SK-N-SH treated with all-trans-retinoic acid at 6 μM for 48 hours (cell line): ENCODE results near the gene PLAGL2.

Experiments used
- ATAC-seq: fragments of 200-7000 bp; cut with Tn5 transposase; 3 replicates; pipeline ENCODE4 v1.9.1; 2020; ENCODE audit warnings: mild to moderate bottlenecking, moderate library complexity
- ARNTL ChIP-seq: fragments of 450-650 bp; formaldehyde crosslinking; IDR thresholded peaks from 2 replicates; pipeline ENCODE4 v1.5.0; 2020; ENCODE audit warnings: low read depth, mild to moderate bottlenecking, moderate library complexity, borderline replicate concordance
- BACH2 ChIP-seq: fragments of 250-450 bp; sonication (Bioruptor Pico); IDR thresholded peaks from 2 replicates; pipeline ENCODE4 v1.9.0; 2021; ENCODE audit warnings: mild to moderate bottlenecking, borderline replicate concordance
- CSDC2 ChIP-seq: fragments of 250-450 bp; sonication (Bioruptor Pico); IDR thresholded peaks from 2 replicates; pipeline ENCODE4 v1.5.0; 2020; ENCODE audit warnings: mild to moderate bottlenecking, moderate library complexity
- ESRRG ChIP-seq: fragments of 250-450 bp; sonication (Bioruptor Pico); IDR thresholded peaks from 2 replicates; pipeline ENCODE4 v1.6.1; 2021; ENCODE audit warnings: mild to moderate bottlenecking
- GLIS3 ChIP-seq: fragments of 250-450 bp; sonication (Bioruptor Pico); IDR thresholded peaks from 2 replicates; pipeline ENCODE4 v1.5.0; 2020; ENCODE audit warnings: mild to moderate bottlenecking, moderate library complexity
- ISL1 ChIP-seq: fragments of 250-450 bp; sonication (Bioruptor Pico); IDR thresholded peaks from 2 replicates; pipeline ENCODE4 v2.1.2; 2022; ENCODE audit warnings: mild to moderate bottlenecking, moderate library complexity
- OSR1 ChIP-seq: fragments of 250-450 bp; sonication (Bioruptor Pico); IDR thresholded peaks from 2 replicates; pipeline ENCODE4 v1.8.0; 2022; ENCODE audit warnings: moderate library complexity, mild to moderate bottlenecking, inconsistent platforms
- SNAI2 ChIP-seq: fragments of 250-450 bp; sonication (Bioruptor Pico); IDR thresholded peaks from 2 replicates; pipeline ENCODE4 v1.5.0; 2020; ENCODE audit warnings: mild to moderate bottlenecking, moderate library complexity
- TCF4 ChIP-seq: fragments of 250-450 bp; sonication (Bioruptor Pico); IDR thresholded peaks from 2 replicates; pipeline ENCODE4 v1.8.0; 2021; ENCODE audit warnings: mild to moderate bottlenecking, moderate library complexity, borderline replicate concordance
- TOX ChIP-seq: fragments of 250-450 bp; sonication (Bioruptor Pico); IDR thresholded peaks from 2 replicates; pipeline ENCODE4 v1.8.0; 2021; ENCODE audit warnings: mild to moderate bottlenecking, moderate library complexity, borderline replicate concordance
- ZC3H10 ChIP-seq: fragments of 250-450 bp; sonication (Bioruptor Pico); IDR thresholded peaks from 2 replicates; pipeline ENCODE4 v1.5.1; 2021; ENCODE audit warnings: mild to moderate bottlenecking, moderate library complexity
- ZFP3 ChIP-seq: fragments of 250-450 bp; sonication (Bioruptor Pico); IDR thresholded peaks from 2 replicates; pipeline ENCODE4 v1.5.0; 2020; ENCODE audit warnings: mild to moderate bottlenecking, moderate library complexity
- ZFP30 ChIP-seq: fragments of 450-650 bp; formaldehyde crosslinking; IDR thresholded peaks from 2 replicates; pipeline ENCODE4 v1.5.0; 2022; ENCODE audit warnings: mild to moderate bottlenecking, moderate library complexity
- ZNF565 ChIP-seq: fragments of 450-650 bp; formaldehyde crosslinking; conservative IDR thresholded peaks from 2 replicates; pipeline ENCODE4 v1.5.0; 2020; ENCODE audit warnings: low read depth, mild to moderate bottlenecking, moderate library complexity
- ZNF70 ChIP-seq: fragments of 450-650 bp; formaldehyde crosslinking; IDR thresholded peaks from 2 replicates; pipeline ENCODE4 v1.5.0; 2020; ENCODE audit warnings: mild to moderate bottlenecking, moderate library complexity
- ZNF8 ChIP-seq: fragments of 450-650 bp; formaldehyde crosslinking; IDR thresholded peaks from 2 replicates; pipeline ENCODE4 v1.5.0; 2020; ENCODE audit warnings: mild to moderate bottlenecking, moderate library complexity
- TF ChIP-seq, protein P1 (sequence below): fragments of 250-450 bp; sonication (Bioruptor Pico); IDR thresholded peaks from 2 replicates; pipeline ENCODE4 v1.5.0; 2020; ENCODE audit warnings: mild to moderate bottlenecking, moderate library complexity
- TF ChIP-seq, protein P2 (sequence below): fragments of 250-450 bp; sonication (Bioruptor Pico); IDR thresholded peaks from 2 replicates; pipeline ENCODE4 v1.5.1; 2020; ENCODE audit warnings: low read depth, mild to moderate bottlenecking, moderate library complexity
- TF ChIP-seq, protein P3 (sequence below): fragments of 250-450 bp; sonication (Bioruptor Pico); IDR thresholded peaks from 2 replicates; pipeline ENCODE4 v1.8.0; 2021; ENCODE audit warnings: low read depth, mild to moderate bottlenecking, moderate library complexity, borderline replicate concordance
- TF ChIP-seq, protein P4 (sequence below): fragments of 250-450 bp; sonication (Bioruptor Pico); IDR thresholded peaks from 2 replicates; pipeline ENCODE4 v1.8.0; 2020; ENCODE audit warnings: mild to moderate bottlenecking, moderate library complexity, borderline replicate concordance
- TF ChIP-seq, protein P5 (sequence below): fragments of 250-450 bp; sonication (Bioruptor Pico); IDR thresholded peaks from 2 replicates; pipeline ENCODE4 v1.5.1; 2021; ENCODE audit warnings: mild to moderate bottlenecking, moderate library complexity

The PLAGL2 gene

DNA sequence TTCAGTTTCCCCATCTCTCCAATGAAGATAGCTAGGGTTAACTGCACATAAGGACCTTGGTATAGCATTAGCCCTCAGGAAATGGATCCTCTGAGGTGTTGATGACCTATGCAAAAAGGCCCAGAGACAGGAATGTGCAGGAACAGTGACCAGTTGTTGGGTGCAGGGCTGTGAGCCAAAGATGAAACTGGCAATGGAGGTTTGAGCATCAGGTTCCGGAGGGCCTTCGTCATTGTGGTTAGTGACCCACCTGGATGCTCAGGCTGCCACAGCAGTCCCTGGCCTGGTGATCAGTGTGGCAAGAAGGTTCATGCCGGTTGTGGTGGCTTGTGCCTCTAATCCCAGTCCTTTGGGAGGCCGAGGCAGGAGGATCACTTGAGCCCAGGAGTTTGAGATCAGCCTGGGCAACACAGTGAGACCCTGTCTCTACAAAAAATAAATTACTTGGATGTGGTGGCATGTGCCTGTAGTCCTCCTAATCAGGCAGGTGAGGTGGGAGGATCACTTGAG lies 54.3 kb downstream of the PLAGL2 start:
- TF ChIP-seq TCF4 = no peak
- TF ChIP-seq ISL1 = no peak
- no peak for TF ChIP-seq TOX
- TF ChIP-seq ZNF8 (CRISPR knock-in tag) = no peak
- TF ChIP-seq GLIS3 = no peak
- TF ChIP-seq, protein P1, sequence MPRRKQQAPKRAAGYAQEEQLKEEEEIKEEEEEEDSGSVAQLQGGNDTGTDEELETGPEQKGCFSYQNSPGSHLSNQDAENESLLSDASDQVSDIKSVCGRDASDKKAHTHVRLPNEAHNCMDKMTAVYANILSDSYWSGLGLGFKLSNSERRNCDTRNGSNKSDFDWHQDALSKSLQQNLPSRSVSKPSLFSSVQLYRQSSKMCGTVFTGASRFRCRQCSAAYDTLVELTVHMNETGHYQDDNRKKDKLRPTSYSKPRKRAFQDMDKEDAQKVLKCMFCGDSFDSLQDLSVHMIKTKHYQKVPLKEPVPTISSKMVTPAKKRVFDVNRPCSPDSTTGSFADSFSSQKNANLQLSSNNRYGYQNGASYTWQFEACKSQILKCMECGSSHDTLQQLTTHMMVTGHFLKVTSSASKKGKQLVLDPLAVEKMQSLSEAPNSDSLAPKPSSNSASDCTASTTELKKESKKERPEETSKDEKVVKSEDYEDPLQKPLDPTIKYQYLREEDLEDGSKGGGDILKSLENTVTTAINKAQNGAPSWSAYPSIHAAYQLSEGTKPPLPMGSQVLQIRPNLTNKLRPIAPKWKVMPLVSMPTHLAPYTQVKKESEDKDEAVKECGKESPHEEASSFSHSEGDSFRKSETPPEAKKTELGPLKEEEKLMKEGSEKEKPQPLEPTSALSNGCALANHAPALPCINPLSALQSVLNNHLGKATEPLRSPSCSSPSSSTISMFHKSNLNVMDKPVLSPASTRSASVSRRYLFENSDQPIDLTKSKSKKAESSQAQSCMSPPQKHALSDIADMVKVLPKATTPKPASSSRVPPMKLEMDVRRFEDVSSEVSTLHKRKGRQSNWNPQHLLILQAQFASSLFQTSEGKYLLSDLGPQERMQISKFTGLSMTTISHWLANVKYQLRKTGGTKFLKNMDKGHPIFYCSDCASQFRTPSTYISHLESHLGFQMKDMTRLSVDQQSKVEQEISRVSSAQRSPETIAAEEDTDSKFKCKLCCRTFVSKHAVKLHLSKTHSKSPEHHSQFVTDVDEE (CRISPR knock-in tag) = no peak
- no peak for TF ChIP-seq ZNF70 (CRISPR knock-in tag)
- TF ChIP-seq, protein P2, sequence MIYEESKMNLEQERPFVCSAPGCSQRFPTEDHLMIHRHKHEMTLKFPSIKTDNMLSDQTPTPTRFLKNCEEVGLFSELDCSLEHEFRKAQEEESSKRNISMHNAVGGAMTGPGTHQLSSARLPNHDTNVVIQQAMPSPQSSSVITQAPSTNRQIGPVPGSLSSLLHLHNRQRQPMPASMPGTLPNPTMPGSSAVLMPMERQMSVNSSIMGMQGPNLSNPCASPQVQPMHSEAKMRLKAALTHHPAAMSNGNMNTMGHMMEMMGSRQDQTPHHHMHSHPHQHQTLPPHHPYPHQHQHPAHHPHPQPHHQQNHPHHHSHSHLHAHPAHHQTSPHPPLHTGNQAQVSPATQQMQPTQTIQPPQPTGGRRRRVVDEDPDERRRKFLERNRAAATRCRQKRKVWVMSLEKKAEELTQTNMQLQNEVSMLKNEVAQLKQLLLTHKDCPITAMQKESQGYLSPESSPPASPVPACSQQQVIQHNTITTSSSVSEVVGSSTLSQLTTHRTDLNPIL (CRISPR knock-in tag) = no peak
- TF ChIP-seq, protein P3, sequence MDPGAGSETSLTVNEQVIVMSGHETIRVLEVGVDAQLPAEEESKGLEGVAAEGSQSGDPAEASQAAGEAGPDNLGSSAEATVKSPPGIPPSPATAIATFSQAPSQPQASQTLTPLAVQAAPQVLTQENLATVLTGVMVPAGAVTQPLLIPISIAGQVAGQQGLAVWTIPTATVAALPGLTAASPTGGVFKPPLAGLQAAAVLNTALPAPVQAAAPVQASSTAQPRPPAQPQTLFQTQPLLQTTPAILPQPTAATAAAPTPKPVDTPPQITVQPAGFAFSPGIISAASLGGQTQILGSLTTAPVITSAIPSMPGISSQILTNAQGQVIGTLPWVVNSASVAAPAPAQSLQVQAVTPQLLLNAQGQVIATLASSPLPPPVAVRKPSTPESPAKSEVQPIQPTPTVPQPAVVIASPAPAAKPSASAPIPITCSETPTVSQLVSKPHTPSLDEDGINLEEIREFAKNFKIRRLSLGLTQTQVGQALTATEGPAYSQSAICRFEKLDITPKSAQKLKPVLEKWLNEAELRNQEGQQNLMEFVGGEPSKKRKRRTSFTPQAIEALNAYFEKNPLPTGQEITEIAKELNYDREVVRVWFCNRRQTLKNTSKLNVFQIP = no peak
- TF ChIP-seq CSDC2 = no peak
- no peak for TF ChIP-seq SNAI2 (CRISPR knock-in tag)
- no peak for TF ChIP-seq BACH2 (CRISPR knock-in tag)
- no peak for TF ChIP-seq ZFP30
- TF ChIP-seq, protein P4, sequence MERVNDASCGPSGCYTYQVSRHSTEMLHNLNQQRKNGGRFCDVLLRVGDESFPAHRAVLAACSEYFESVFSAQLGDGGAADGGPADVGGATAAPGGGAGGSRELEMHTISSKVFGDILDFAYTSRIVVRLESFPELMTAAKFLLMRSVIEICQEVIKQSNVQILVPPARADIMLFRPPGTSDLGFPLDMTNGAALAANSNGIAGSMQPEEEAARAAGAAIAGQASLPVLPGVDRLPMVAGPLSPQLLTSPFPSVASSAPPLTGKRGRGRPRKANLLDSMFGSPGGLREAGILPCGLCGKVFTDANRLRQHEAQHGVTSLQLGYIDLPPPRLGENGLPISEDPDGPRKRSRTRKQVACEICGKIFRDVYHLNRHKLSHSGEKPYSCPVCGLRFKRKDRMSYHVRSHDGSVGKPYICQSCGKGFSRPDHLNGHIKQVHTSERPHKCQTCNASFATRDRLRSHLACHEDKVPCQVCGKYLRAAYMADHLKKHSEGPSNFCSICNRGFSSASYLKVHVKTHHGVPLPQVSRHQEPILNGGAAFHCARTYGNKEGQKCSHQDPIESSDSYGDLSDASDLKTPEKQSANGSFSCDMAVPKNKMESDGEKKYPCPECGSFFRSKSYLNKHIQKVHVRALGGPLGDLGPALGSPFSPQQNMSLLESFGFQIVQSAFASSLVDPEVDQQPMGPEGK = no peak
- TF ChIP-seq, protein P5, sequence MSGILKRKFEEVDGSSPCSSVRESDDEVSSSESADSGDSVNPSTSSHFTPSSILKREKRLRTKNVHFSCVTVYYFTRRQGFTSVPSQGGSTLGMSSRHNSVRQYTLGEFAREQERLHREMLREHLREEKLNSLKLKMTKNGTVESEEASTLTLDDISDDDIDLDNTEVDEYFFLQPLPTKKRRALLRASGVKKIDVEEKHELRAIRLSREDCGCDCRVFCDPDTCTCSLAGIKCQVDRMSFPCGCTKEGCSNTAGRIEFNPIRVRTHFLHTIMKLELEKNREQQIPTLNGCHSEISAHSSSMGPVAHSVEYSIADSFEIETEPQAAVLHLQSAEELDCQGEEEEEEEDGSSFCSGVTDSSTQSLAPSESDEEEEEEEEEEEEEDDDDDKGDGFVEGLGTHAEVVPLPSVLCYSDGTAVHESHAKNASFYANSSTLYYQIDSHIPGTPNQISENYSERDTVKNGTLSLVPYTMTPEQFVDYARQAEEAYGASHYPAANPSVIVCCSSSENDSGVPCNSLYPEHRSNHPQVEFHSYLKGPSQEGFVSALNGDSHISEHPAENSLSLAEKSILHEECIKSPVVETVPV = no peak
- no peak for TF ChIP-seq ZC3H10 (CRISPR knock-in tag)
- TF ChIP-seq ARNTL (CRISPR knock-in tag) = no peak
- TF ChIP-seq ZFP3 = no peak
- no peak for ATAC-seq

DNA sequence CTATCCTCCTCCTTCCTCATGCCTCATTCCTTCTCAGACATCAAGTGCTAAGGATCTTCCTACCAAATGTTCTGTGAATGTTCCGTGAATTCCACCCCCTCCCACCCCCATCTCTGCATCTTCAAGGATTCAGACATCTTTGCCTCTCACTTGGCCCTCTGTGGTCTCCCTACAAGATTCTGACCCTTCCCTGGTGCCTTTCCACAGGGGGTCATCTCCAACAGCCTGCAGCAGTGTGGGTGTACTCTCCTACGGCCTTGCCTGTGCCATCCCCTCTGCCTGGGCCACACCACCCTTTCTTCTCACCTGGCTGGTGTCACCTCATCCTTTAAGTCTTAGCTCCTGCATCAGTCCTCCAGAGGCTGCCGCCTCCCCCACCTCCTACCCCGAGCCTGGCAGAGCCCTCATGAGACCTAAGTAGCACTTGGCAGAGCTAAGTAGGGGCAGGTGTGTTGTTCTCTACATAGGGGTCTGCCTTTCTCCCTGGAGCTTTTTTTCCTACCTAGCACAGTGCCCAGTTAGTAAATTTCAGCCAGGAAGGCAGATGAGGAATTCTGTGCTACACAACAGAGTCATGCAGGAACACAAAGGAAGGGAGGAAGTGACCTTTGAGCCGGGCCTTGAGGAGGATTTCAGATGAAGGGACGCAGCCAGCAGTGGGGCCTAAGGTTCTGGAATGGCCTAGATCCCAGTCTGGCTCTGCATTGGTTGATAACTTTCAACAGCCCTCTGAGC lies 55.0 kb downstream of the PLAGL2 start:
- no peak for ATAC-seq
- TF ChIP-seq, protein P2 (CRISPR knock-in tag) = no peak
- TF ChIP-seq OSR1 (CRISPR knock-in tag) (no peak), TCF4 (no peak), ISL1 (no peak), GLIS3 (no peak), SNAI2 (CRISPR knock-in tag) (no peak), BACH2 (CRISPR knock-in tag) (no peak), ZC3H10 (CRISPR knock-in tag) (no peak), TOX (no peak), ESRRG (CRISPR knock-in tag) (no peak), ZNF565 (CRISPR knock-in tag) (no peak), CSDC2 (no peak), ARNTL (CRISPR knock-in tag) (no peak)
- TF ChIP-seq, protein P4 = no peak
- TF ChIP-seq, protein P1 (CRISPR knock-in tag) = no peak
